Measurements from ENCODE around the gene EYS. TPM values are rescaled to one million over a fixed set of nuclear protein-coding genes. Genes with fewer than 3 reads are reported as not detected.

Gene EYS
- total and polyA plus RNA-seq, 2 of the 8 experiments (the other 6 are each of a cell fraction or from before 2014, with no cell fraction given) = 0.05 to 0.13 TPM

DNA sequence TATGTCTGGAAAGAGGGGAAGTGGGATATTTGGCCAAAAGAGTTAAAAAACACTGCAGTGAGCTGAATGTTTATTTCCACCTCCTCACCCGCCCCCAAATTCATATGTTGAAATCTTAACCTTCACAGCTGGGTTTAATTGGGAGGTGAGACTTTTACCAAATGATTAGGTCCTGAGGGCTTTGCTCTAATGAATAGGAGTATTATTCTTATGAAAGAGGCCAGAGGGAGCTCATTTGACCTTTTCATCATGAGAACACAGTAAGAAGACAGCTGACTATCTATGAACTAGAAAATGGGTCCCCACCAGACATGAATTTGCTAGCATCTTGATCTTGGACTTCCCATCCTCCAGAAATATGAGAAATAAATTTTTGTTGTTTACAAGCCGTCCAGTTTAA is 1042.5 kb downstream of the EYS start:
- no peak overlapping the region for H2BK120ac ChIP-seq (replicated peaks; ENCODE audit: low read depth, low read length)
- H3K18ac ChIP-seq (ENCODE audit: extremely low read depth, low read length) = no peak overlapping the region

More for the DNA sequence above, 1042.5 kb downstream of the EYS start:
- Histone ChIP-seq H3K56ac (replicated peaks; ENCODE audit: insufficient read length, low read depth, low read length) (no peak overlapping the region), H4K5ac (ENCODE audit: insufficient read length, low read depth, low read length) (no peak overlapping the region), H4K20me1 (replicated peaks in 1 of 2; ENCODE audit: control insufficient read depth in 1 of 2, insufficient read depth in 2 of 2, low read length in 2 of 2) (no peaks in the 10 kb centered on the region), H3K4me2 (ENCODE audit: insufficient read depth in 1 of 2, low read depth in 2 of 2, low read length in 2 of 2) (no peak overlapping the region), H3K14ac (ENCODE audit: insufficient read length) (no peak overlapping the region), H2BK15ac (ENCODE audit: low read length) (no peak overlapping the region), H2AFZ (ENCODE audit: low read length) (no peak overlapping the region), H3K23ac (ENCODE audit: insufficient read length) (no peak overlapping the region), H4K8ac (ENCODE audit: extremely low read depth, insufficient read depth, low read length) (no peak overlapping the region), H3K4me1 (replicated peaks in 1 of 4; ENCODE audit: control insufficient read depth in 3 of 4, insufficient read depth in 4 of 4, low read length in 3 of 4) (no peaks in the 10 kb centered on the region), H3K9me3 (ENCODE audit: insufficient read depth in 2 of 2, low read depth in 1 of 2, low read length in 1 of 2) (no peaks in the 10 kb centered on the region), H2BK5ac (ENCODE audit: low read depth, low read length) (no peak overlapping the region), H3K9ac (replicated peaks in 1 of 4; ENCODE audit: extremely low read depth in 1 of 4, low read depth in 3 of 4, low read length in 3 of 4) (no peak overlapping the region), H3K4ac (replicated peaks; ENCODE audit: insufficient read length, low read depth, low read length) (no peak overlapping the region), H2AK5ac (ENCODE audit: low read depth, low read length) (no peak overlapping the region), H3K79me2 (ENCODE audit: control insufficient read depth in 1 of 2, insufficient read depth in 2 of 2, low read length in 2 of 2) (no peaks in the 10 kb centered on the region), H3K4me3 (ENCODE audit: extremely low read depth in 1 of 4, insufficient read depth in 2 of 4, low read depth in 3 of 4, low read length in 4 of 4) (no peak overlapping the region), H2BK12ac (ENCODE audit: low read depth, low read length) (no peak overlapping the region), H2BK20ac (ENCODE audit: low read length) (no peak overlapping the region), H3K79me1 (ENCODE audit: low read depth, low read length) (no peaks in the 10 kb centered on the region), H3K27ac (ENCODE audit: low read depth, low read length) (no peak overlapping the region), H4K91ac (replicated peaks; ENCODE audit: insufficient read length, low read length) (no peak overlapping the region), H3K36me3 (ENCODE audit: control insufficient read depth in 2 of 4, insufficient read depth in 4 of 4, low read length in 3 of 4) (no peaks in the 10 kb centered on the region), H3K27me3 (replicated peaks in 1 of 4; ENCODE audit: control insufficient read depth in 3 of 4, extremely low read depth in 1 of 4, insufficient read depth in 3 of 4, low read length in 3 of 4) (peaks cover 0 to 7% (median 2%) of the 10 kb centered on the region in 4 experiments; a peak in 3 of 7 replicates), H3K23me2 (ENCODE audit: low read depth, low read length) (no peaks in the 10 kb centered on the region)
- TF ChIP-seq SUZ12 (IDR thresholded peaks at IDR 0.05; ENCODE audit: low read length) (no peak), KDM5A (IDR thresholded peaks at IDR 0.05; ENCODE audit: low read length) (no peak), BACH1 (IDR thresholded peaks at IDR 0.05; ENCODE audit: low read length) (no peak), TCF12 (IDR thresholded peaks at IDR 0.05; ENCODE audit: low read depth, low read length) (no peak), FOSL1 (IDR thresholded peaks at IDR 0.05; ENCODE audit: insufficient read depth, low read depth, low read length) (no peak)
- TF ChIP-seq, protein P1, sequence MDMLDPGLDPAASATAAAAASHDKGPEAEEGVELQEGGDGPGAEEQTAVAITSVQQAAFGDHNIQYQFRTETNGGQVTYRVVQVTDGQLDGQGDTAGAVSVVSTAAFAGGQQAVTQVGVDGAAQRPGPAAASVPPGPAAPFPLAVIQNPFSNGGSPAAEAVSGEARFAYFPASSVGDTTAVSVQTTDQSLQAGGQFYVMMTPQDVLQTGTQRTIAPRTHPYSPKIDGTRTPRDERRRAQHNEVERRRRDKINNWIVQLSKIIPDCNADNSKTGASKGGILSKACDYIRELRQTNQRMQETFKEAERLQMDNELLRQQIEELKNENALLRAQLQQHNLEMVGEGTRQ (IDR thresholded peaks at IDR 0.05; ENCODE audit: low read length) = no peak
- POLR2A ChIA-PET (ENCODE audit: partially characterized antibody) = no interaction called here
- DNase-seq (ENCODE audit: low read depth in 1 of 2, low spot score in 2 of 2) (no peak), FAIRE-seq (no peak)
- CTCF ChIA-PET (ENCODE audit: partially characterized antibody) = no interaction called here
- 85% methylated on average over 2 of the region's 2 CpGs; no CpG with 5 or more reads in 1 of the 2 experiments for WGBS, 2 experiments (ENCODE audit: extremely low coverage in 1 of 2, insufficient coverage in 1 of 2, insufficient read length in 1 of 2, insufficient replicate concordance in 2 of 2, low coverage in 1 of 2, low lambda C conversion rate in 2 of 2, missing lambda C conversion rate in 1 of 2)

Measured in H1 (cell line).